Measurements from ENCODE around the gene CCDC85C.

- TF ChIP-seq CTCF (IDR thresholded peaks at IDR 0.05; ENCODE audit: insufficient read depth, low read depth, low read length) (no peak), EZH2 (IDR thresholded peaks at IDR 0.05; ENCODE audit: insufficient read depth, low read length) (no peak)
These were observed 23.1 kb upstream of the CCDC85C start for GRCh38 chr14:99627100-99627499.
